B cell (primary cell): ENCODE data around the gene PSMA1.

Experiments used
- EZH2 ChIP-seq: IDR thresholded peaks from 2 replicates; pipeline ENCODE4 v1.6.1; 2012; ENCODE audit warnings: borderline replicate concordance, low read depth, mild to moderate bottlenecking, moderate library complexity, low read length; ENCODE audit not compliant: insufficient read depth, poor library complexity, severe bottlenecking
- TF ChIP-seq, protein P1 (sequence below): fragments of 200-600 bp; IDR thresholded peaks from one replicate; pipeline ENCODE4 v1.8.0; 2022; ENCODE audit warnings: antibody characterized with exemption, mild to moderate bottlenecking

DNA sequence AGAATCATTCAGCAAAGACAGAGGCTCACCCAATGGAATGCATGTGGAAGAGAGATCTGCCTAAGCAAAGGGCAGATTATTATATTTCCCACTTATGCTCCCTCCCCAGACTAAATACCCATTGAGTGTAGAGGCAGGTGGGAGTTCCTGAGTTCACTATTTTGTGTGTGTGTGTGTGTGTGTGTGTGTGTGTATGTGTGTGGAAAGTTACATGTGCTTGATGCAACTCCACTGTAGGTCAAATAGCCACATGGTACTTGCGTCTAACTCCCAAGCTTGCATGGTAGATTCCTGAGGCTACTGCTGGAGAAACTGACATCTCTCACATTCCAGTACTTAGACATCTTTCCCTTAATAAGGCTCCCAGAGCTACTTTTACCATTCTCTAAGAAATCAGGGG is 17.2 kb downstream of the PSMA1 start:
- TF ChIP-seq, protein P1, sequence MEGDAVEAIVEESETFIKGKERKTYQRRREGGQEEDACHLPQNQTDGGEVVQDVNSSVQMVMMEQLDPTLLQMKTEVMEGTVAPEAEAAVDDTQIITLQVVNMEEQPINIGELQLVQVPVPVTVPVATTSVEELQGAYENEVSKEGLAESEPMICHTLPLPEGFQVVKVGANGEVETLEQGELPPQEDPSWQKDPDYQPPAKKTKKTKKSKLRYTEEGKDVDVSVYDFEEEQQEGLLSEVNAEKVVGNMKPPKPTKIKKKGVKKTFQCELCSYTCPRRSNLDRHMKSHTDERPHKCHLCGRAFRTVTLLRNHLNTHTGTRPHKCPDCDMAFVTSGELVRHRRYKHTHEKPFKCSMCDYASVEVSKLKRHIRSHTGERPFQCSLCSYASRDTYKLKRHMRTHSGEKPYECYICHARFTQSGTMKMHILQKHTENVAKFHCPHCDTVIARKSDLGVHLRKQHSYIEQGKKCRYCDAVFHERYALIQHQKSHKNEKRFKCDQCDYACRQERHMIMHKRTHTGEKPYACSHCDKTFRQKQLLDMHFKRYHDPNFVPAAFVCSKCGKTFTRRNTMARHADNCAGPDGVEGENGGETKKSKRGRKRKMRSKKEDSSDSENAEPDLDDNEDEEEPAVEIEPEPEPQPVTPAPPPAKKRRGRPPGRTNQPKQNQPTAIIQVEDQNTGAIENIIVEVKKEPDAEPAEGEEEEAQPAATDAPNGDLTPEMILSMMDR = no peak
- TF ChIP-seq EZH2 = no peak
